ENCODE data around the gene C2CD4B.
A peak's percentile ranks its signal among the peaks of the same experiment; 100 is the strongest.

Gene C2CD4B

GRCh38 chr15:62165104-62165792 is at the start of gene C2CD4B:
Gene C2CD4B, minus strand, starts transcription at chr15:62165285. Its CDS starts 301 bp downstream, at chr15:62164984.
- DNase-seq (ENCODE audit: low read depth in 1 of 2, low spot score in 1 of 2), result no peak

DNA sequence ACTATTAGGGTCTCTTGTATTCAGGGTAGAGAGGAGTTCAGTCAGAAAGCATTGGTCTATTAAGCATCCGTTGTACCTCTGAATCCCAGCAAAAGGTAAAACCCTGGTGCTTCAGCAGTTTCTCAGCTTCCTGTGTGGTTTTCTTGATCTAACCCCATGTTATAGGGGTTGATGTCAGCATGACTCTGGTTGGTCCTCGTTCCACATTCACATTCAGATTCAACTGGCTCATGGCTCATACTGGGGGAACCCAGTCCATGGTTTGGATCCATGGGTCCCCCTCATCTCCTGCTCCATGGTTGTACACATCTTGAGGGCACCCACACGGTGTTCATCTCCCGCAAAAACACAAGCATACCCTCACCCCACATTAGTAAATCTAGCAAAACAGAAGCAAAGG is 47.7 kb upstream of the C2CD4B start:
- no peak for DNase-seq (ENCODE audit: low read depth in 1 of 2, low spot score in 1 of 2)

DNA sequence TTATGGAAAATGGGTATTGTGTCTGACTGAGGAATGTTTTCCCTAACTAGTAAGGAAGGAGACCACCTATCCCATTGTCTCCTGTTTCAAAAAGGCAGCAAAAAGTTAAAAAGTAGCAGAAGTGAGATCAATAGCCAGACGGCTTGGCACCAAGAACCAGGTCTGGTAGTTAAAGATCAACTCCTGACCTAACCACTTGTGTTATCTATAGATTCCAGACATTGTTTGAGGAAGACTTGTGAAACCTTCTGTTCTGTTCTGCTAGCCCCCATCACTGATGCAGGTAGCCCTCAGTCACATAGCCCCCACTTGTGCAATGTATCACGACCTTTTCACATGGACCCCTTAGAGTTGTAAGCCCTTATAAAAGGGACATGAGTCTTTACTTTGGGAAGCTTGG is 46.3 kb upstream of the C2CD4B start:
- DNase-seq (ENCODE audit: low read depth in 1 of 2, low spot score in 1 of 2), result no peak

GRCh38 chr15:62209821-62210220 is 44.7 kb upstream of the C2CD4B start:
- DNase-seq (ENCODE audit: low read depth in 1 of 2, low spot score in 1 of 2), result no peak

- no peak for DNase-seq (ENCODE audit: low read depth in 1 of 2, low spot score in 1 of 2)
Observed at GRCh38 chr15:62209322-62209721, 44.2 kb upstream of the C2CD4B start.

DNA sequence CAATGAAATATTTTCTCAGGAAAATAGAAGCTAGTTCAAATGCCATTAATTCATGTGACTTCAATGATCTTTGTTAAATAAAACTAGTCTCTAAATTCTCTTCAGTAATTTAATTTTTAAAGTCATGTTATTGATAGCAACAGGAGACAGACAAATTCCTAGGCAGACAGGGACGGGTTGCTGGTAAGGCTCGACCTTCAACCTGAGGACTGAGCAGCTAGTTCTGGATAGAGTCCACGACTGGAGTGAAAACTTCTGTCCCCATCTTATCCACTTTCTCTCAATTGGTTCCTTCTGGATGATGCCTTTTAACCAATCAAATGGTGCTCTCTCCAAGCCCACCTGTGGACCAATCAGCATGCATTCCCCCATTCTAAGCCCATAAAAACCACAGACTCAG is 43.8 kb upstream of the C2CD4B start:
- DNase-seq (ENCODE audit: low read depth in 1 of 2, low spot score in 1 of 2), result no peak

DNA sequence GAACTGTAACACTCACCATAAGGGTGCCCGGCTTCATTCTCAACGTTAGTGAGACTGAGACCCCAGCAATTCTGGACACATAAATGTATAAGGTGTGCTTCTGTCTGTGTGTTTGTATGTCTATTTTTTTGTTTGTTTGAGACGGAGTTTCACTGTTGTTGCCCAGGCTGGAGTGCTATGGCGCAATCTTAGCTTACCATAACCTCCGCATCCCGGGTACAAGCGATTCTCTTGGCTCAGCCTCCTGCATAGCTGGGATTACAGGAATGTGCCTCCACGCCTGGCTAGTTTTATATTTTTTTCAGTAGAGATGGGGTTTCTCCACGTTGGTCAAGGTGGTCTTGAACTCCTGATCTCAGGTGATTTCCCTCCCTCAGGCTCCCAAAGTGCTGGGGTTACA is 43.3 kb upstream of the C2CD4B start:
- DNase-seq (ENCODE audit: low read depth in 1 of 2, low spot score in 1 of 2), result no peak

DNA sequence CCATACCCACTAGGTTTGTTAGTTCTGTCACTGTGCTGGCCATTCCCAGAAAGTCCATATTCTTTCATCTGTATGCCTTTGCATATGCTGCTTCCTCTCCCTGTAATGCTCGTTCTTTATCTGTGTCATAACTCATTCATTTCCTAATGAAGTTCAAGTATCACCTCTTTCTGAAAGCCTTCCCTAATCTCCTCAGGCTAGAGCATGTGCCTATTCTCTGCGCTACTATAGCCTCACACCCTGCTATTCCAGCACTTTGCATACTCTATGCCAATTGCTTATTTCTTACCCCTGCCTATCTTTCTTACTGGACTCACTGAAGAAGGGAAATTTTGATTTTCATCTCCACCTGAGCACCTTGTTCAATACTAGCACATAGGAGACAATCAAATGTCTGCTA is 25.6 kb upstream of the C2CD4B start:
- DNase-seq (ENCODE audit: low read depth in 1 of 2, low spot score in 1 of 2), result no peak

GRCh38 chr15:62190274-62190673 is 25.2 kb upstream of the C2CD4B start:
- DNase-seq (ENCODE audit: low read depth in 1 of 2, low spot score in 1 of 2), result no peak

DNA sequence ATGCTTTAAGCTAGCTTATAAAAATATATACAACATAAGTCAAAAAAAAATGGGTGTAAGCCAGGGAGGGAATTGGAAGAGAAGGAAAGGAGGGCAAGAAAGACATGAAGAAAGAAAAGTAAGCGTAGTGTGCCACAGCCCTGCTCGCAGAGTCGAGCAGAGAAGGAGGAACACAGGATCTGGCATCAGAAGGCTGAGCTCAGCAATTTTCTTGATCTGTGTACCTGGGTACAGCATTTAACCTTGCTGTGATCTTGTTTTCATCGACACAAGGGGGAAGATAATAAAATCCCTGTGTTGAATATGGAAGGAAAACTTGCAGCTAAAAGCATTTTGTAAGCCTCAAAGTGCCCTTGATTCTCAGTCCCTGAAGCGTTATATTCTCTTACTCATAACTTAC is 23.7 kb upstream of the C2CD4B start:
- DNase-seq (ENCODE audit: low read depth in 1 of 2, low spot score in 1 of 2), result no peak

GRCh38 chr15:62187910-62188309 is 22.8 kb upstream of the C2CD4B start:
- DNase-seq (ENCODE audit: low read depth in 1 of 2, low spot score in 1 of 2), result no peak

GRCh38 chr15:62187425-62187824 is 22.3 kb upstream of the C2CD4B start:
- DNase-seq (ENCODE audit: low read depth in 1 of 2, low spot score in 1 of 2), result no peak

DNA sequence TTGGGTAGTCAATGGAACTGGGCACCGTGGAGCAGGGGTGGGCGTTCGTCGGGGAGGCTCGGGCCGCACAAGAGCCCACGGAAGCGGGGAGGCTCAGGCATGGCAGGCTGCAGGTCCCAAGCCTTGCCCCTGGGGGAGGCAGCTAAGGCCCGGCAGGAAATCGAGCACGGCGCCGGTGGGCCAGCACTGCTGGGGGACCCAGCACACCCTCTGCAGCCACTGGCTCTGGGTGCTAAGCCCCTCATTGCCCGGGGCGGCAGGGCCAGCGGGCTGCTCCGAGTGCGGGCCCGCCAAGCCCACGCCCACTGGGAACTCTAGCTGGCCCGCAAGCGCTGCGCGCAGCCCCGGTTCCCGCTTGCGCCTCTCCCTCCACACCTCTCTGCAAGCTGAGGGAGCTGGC is 21.5 kb upstream of the C2CD4B start:
- DNase-seq (ENCODE audit: low read depth in 1 of 2, low spot score in 1 of 2), result no peak

DNA sequence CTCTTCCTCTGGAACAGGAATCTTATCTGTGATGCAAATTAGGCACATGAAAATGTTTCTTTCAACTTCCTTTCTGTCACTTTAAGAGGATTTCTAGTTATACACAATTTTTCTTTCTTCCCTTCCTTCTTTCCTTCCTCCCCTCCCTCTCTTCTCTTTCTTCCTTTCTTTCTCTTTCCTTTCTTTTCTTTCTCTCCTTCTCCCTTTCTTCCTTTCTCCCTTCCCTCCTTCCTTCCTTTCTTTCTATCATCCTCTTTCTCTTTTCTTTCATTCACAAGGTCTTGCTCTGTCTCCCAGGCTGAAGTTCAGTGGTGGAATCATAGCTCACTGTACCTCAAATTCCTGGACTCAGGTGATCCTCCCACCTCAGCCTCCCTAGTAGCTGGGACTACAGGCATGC is 18.0 kb upstream of the C2CD4B start:
- DNase-seq (ENCODE audit: low read depth in 1 of 2, low spot score in 1 of 2), result no peak

- no peak for DNase-seq (ENCODE audit: low read depth in 1 of 2, low spot score in 1 of 2)
Observed at GRCh38 chr15:62173215-62173614, 8.1 kb upstream of the C2CD4B start.

DNA sequence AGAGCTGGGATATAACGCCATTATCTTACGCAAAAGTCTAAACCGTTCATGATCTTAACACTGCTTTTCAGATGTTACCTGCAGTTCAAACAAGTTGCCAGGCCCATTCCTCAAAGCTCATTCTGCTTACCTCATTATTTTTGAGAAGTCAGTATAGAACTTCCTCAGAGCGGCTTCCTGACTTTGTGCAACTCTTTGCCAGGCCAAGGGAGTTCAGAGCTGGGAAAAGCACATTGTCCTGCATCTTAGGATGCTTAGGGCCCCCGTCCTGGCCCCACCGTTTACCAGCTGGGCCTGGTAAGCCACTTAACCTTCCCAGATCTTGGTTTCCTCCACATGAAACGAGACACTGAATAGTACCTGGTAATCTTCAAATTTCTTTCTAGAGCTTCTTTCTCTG is 6.8 kb upstream of the C2CD4B start:
- no peak for DNase-seq (ENCODE audit: low read depth in 1 of 2, low spot score in 1 of 2)

GRCh38 chr15:62165793-62166375 is 799 bp upstream of the C2CD4B start:
- DNase-seq (ENCODE audit: low read depth in 1 of 2, low spot score in 1 of 2), result no peak

DNA sequence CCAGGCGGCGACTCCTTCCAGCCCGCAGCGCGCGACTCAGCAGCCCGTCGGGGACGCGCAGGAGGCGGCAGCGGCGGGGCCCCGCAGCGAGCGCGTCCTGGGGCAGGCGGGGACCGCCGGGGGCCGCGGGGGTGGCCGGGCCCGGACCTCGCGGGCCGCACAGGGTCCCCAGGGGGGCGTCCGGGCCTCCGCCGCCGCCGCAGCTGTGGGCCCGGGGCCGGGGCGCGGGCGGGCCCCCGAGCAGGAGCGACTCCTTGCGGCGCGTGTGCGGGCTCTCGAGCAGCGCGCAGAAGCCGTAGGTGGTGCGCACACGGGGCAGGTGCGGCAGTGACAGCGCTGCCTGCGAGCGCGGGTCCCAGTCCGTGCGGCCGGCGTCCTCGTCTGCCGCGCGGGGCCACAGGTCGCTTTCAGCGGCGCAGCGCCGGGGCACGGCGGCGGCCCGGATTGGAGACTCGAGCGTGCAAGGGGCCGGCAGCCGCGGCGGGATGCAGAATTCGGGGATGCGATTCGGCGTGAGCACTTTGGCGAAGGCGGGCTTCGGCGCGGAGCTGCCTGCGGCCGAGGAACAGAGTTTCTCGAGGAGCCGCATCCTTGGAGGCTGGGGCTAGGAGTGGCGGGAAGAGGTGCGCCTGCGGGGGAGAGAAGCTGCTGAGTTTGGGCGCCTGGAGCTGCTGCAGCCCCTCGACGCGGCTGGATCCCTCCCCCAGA is 535 bp downstream of the C2CD4B start:
- no peak for DNase-seq (ENCODE audit: low read depth in 1 of 2, low spot score in 1 of 2)

- no peak for DNase-seq (ENCODE audit: low read depth in 1 of 2, low spot score in 1 of 2)
Observed at GRCh38 chr15:62164014-62164395, 1.1 kb downstream of the C2CD4B start.

DNA sequence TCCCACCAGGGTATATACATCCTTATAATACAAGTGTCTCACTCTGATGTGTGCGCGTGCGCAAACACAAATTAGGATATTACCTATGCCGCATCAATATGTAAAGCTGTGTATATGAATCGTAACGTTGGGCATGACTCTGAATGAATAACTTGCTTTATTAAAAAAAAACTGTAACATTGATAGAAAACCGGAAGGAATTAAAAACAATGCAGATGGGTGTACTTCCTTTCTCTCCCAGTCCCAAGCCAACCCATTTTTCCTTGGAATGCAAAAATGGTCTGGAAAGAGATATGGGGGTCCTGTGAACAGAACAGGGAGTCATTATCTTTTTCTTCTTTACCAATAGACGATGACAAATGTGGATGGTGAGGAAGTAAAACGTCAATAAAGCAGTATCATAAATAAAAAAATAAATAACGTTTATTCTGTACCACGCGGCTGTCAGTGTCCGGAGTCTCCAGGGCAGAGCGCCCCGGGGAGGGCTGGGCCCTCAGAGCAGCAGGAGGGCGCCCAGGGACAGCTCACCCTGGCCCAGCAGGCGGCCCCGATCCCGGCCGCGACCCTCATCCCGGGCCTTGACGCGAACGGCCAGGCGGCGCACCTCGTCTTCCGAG is 1.6 kb downstream of the C2CD4B start:
- DNase-seq (ENCODE audit: low read depth in 1 of 2, low spot score in 1 of 2), result no peak

- peak in 1 of 2 donors; percentile 49 for DNase-seq (ENCODE audit: low read depth in 1 of 2, low spot score in 1 of 2)
Observed at GRCh38 chr15:62153228-62153627, 11.9 kb downstream of the C2CD4B start.

DNA sequence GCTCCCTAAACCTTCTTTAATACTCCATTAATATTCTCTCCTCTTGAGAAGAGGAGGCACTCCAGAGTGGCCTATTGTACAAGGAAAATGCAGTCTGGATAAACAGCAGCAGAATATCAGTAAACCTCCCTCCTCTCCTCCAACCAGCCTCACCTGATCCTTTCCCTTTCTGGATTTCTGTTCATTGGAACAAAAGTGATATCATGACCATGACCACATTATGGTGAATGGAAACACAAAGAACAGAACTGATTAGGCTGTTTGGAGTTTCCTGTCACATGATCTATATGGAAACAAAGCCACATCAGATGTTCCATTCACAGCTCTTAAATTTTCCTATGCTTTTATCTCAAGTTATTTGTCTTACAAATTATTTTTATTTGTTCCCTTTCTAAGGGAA is 14.6 kb downstream of the C2CD4B start:
- DNase-seq (ENCODE audit: low read depth in 1 of 2, low spot score in 1 of 2), result no peak

Measured in activated CD4-positive, alpha-beta T cell treated with anti-CD3 and anti-CD28 coated beads, Interleukin-2, amount 50 U/mL, for 24 hours (primary cell).